GM18873 (cell line): ENCODE results near the gene PRKAR2A.

Experiments used
- ATAC-seq: cut with Tn5 transposase; IDR thresholded peaks from one replicate; pipeline ENCODE4 v1.9.1; 2021; ENCODE audit warnings: mild to moderate bottlenecking, moderate library complexity, moderate number of reproducible peaks; ENCODE audit not compliant: unreplicated experiment, low FRiP score

Gene PRKAR2A

DNA sequence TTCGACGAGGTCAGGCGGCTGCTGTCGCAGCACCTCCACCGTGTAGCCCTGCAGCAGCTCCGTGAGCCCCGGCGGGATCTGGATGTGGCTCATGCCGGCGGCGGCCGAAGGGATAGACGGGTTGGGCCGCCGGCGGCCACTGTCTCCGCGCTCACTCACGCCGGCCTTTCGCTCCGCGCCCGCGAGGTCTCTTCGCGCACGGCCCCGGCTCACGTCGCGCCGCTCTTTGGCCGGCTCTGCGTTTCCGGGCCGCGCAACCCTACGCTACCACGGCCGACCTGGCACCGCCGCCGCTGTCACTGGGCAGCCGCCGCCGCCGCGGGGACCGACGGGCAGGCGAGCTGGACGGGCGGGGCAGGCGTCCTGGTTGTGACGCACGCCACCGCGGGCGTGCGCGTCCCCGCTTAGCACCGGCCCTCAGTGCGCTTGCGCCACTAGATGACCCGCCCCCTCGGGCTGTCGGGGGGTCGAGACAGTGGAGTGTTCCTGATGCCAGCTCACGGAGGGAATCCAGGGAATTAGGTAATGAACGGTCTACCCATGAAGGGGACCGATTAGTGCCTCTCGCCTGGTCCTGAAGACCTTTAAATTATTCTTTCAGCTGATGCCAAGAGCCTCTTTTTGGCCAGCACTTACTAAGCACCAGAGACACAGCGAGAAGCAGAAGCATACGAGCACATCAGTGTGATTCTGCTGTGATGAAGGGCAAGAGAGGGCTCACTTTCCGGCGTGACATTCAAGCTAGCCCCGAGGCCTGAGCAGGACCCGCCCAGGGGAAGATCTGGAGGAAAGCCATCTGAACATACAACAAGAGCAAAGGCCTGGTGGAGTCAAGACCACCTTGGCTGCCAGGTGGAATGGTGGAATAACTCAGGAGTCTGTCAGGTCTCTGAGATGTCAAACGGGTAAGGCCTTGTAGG lies at the start of gene PRKAR2A:
Gene PRKAR2A, minus strand, starts transcription at position 371 of the 920 bp plus-strand sequence. Its CDS starts 278 bp downstream, at position 93.
- ATAC-seq: peak; percentile 83

DNA sequence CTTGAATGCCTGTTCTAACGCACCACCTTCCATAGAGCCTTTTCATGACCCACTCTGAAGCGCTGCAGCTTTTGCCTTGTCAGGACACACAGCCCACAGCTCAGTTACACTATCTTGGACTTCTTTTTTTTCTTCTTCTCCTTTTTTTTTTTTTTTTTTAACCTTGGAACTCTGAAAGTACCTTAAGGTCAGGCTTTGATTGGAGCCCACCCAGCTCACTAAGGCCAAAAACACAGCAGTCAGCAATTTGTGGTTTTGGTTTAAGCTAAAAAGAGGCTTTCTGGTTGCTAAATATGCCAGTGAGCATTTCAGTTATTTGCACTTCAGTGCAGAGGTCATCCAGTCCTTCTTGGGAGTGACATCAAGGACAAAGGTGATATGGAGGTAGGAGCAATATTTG lies 49.3 kb upstream of the PRKAR2A start:
- ATAC-seq: no peak

- no peak for ATAC-seq
Observed at GRCh38 chr3:48894516-48894915, 46.8 kb upstream of the PRKAR2A start.

DNA sequence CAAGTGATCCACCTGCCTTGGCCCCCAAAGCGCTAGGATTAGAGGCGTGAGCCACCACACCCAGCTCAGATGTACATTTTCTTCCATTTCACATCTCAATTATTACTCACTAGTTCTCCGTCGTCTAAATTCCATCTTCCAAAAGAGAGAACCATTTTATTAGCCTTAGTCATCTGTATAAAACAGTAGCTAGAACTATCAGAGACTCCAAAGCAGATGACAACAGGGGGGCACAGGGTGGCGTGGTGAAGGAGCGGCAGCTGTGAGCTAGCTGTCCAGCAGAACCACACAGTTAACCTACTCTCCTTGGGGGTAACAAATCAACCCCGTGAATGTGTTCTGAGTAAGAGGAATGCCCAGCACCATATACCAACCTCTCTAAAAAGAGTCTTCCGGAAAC lies 43.9 kb upstream of the PRKAR2A start:
- no peak for ATAC-seq

GRCh38 chr3:48885753-48886152 lies 38.1 kb upstream of the PRKAR2A start:
- no peak for ATAC-seq

DNA sequence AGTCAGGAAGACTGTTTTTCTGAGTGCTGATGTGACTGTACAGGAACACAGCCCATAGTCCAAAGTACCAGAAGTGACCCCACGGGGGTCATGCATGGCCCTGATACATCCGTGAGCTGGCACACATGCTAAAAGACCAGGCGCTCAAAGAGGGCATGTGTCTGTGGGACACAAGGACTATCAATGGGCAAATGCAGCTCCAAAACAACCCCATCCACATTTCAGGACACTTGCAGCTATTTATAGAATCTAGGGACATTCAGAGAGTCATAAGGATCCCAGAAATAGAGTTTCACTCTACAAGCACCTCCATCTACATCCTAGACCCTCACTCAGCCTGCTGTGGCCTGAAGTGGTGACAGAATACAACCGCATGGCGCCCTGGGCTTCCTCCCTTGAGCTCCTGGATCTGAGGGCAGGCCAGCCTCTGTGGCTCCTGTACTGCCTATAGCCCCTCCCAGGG lies 34.0 kb upstream of the PRKAR2A start:
- ATAC-seq: no peak

DNA sequence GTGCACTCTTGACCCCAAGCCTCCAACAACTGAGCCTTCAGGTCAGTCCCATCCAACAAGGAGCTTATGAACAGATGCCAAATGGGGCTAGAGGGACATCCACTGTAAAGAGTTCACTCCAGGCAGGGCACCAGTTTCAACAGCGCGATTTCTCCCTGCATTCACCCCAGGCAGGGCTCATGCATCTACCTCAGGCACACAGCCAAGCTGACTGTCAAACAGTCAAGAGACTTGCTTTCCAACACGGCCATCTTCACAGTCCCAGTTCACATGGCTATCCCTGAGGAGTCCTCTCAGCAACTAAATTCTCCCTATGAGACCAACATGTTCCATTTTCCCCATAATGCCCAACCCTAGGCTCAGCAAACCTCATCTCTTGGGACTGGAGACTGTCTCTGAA lies 33.3 kb upstream of the PRKAR2A start:
- ATAC-seq: no peak

DNA sequence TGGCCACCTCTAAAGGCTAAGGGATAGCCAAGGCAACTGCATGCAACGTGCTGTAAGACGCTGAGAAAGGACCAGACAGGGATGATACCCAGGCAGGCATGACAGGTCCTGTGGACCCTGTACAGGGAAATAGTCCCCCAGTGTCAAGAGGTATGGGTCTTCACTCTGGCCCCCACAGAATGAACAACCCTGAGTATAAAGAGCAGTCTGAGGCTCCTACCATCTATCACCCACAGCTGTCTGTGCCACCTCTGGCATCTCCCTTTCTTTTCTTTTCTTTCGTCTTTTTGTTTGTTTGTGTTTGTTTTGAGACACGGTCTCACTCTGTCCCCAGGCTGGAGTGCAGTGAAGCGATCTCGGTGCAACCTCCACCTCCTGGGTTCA lies 32.3 kb upstream of the PRKAR2A start:
- no peak for ATAC-seq

- no peak for ATAC-seq
Observed at GRCh38 chr3:48879307-48879993, 31.8 kb upstream of the PRKAR2A start.

GRCh38 chr3:48877671-48878070 lies 30.0 kb upstream of the PRKAR2A start:
- ATAC-seq: no peak

- no peak for ATAC-seq
Observed at GRCh38 chr3:48863122-48863521, 15.4 kb upstream of the PRKAR2A start.

DNA sequence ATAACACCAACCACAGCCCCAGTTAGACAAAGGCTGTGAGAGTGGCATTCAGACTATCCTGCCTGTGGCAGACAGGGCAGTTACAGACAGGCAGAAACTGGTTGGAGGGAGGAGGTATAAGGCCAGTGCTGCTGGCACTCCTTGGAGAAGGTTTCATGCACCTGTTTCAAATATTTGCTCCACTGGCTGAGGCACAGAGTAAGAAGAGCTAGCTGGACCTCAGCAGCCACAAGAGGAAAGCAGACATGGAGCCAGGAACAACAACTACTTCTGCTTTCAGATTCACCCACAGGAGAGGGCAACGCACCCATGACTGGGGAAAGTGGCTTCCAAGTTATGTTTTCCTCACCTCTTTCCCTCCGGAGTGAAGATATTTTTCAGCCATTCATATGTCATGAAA lies 11.5 kb upstream of the PRKAR2A start:
- no peak for ATAC-seq

DNA sequence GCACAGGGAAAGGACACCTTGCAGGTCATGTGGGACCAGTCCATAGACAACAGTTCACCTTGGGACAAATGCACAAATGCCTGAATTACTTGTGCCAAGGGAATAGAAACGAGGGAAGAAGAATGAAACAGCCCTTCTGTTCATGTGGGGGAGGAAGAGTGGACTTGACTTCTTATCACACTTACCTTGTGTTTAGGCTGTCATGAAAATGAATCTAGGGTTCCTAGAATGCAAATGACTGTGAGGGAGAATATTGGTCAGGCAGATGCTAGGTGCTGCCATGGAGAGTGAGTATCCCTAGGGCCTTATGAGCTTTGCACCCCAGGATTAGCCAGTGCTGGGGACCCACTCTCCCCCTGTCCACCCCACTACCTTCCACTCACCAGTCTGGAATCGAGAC lies 11.0 kb upstream of the PRKAR2A start:
- ATAC-seq: no peak

DNA sequence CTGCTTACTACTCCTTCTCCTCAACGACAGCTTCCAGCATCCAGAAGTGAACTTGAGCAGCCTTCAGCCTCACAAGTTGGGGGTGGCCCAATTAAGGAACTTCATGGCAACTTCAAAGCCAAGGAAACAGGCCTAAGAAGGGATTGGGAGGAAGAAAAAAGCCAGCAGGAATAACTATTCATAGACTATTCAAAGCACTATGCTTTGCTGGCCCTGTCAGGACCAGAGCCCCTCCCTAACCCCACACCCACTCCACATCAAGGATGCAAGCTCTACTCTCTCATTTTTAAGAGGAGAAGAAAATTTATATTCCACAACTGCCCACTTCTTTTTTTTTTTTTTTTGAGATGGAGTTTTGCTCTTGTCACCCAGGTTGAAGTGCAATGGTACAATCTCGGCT lies 10.0 kb upstream of the PRKAR2A start:
- ATAC-seq: no peak

- ATAC-seq: no peak
Observed at GRCh38 chr3:48856469-48856868, 8.8 kb upstream of the PRKAR2A start.

DNA sequence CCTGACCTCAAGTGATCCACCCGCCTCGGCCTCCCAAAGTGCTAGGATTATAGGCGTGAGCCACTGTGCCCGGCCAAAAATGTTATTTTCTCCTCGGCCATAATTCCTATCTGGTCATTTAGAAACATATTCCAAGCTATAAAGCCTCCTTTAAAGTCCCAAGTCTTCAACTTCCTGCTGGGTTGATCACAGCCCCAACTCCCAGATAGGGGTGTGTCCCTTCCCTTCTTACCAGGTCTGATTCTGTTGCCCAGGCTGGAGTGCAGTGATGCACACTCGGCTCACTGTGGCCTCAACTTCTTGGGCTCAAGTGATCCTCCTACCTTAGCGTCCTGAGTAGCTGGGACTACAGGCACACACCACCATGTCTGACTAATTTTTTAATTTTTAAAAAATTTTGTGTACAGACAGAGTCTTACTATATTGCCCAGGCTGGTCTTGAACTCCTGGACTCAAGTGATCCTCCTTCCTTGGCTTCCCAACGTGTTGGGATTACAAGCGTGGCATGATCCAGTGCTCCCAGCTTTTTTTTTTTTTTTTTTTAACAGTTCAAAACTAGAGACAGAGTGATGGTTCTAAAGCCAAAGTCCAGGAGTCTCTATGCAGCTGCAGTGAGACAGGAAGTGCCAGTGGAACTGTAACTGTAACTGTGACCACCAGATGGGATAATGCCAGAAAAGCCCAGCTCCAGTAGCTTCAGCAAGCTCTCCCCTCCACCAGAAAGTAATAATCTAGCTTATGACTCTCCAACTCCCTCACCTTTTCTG lies 8.2 kb upstream of the PRKAR2A start:
- no peak for ATAC-seq

- ATAC-seq: no peak
Observed at GRCh38 chr3:48852151-48852550, 4.5 kb upstream of the PRKAR2A start.

GRCh38 chr3:48851407-48851806 lies 3.7 kb upstream of the PRKAR2A start:
- no peak for ATAC-seq

DNA sequence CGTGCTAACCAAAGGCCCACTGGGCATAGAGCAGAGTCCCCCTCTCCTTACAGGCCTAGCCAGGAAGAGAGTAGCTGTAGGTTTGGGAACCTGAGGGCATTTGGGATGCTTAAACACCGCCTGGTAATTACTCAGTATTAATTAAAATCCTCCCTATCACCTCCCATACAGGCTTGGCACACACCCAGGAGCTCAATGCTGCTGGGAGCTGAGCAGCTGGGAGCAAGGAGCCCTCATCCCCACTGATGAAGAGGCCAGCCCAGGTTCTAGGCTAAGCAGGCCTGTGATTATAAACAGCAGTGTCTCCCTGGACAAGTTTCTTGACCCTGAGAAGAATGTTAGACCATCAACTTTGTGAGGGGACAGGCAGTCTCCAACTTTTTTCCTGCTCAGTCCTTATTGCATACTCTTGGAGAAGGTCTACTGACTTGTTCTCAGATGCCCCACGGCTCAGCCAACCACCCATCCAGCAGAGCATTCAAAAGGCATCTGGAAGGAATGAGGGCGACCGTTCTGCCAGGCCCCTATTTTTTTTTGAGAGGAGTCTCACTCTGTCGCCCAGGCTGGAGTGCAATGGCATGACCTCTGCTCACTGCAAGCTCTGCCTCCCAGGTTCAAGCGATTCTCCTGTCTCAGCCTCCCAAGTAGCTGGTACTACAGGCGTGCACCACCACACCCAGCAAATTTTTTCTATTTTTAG lies 1.3 kb upstream of the PRKAR2A start:
- no peak for ATAC-seq

GRCh38 chr3:48847053-48847503 lies 596 bp downstream of the PRKAR2A start:
- ATAC-seq: peak; percentile 27
